H9 (cell line): Measurements from ENCODE around the gene MGMT. TPM values are rescaled to one million over a fixed set of nuclear protein-coding genes. Genes with fewer than 3 reads are reported as not detected.

Experiments used
- DNase-seq: peaks from one replicate; pipeline ENCODE4 v3.0.0-alpha.2; 2017
- H2AFZ ChIP-seq: one replicate; pipeline ENCODE4 v1.6.1; 2013; ENCODE audit warnings: mild to moderate bottlenecking, low read length, control low read depth, moderate library complexity
- H2AK5ac ChIP-seq: 2 replicates; pipeline ENCODE4 v1.6.1; 2013; ENCODE audit warnings: low read length, control low read depth, mixed read lengths; ENCODE audit not compliant: insufficient read length
- H2BK120ac ChIP-seq: one replicate; pipeline ENCODE4 v1.6.1; 2013; ENCODE audit warnings: low read depth, mild to moderate bottlenecking, low read length, control low read depth, inconsistent platforms; ENCODE audit not compliant: poor library complexity, severe bottlenecking
- H2BK12ac ChIP-seq: 2 replicates; pipeline ENCODE4 v1.6.1; 2013; ENCODE audit warnings: low read length, control low read depth, mixed read lengths, low read depth; ENCODE audit not compliant: insufficient read length
- H2BK15ac ChIP-seq: 2 replicates; pipeline ENCODE4 v1.6.1; 2013; ENCODE audit warnings: low read depth, low read length, control low read depth
- H2BK20ac ChIP-seq: one replicate; pipeline ENCODE4 v1.6.1; 2013; ENCODE audit warnings: low read depth, mild to moderate bottlenecking, low read length, control low read depth, inconsistent platforms; ENCODE audit not compliant: poor library complexity, severe bottlenecking
- H2BK5ac ChIP-seq: 2 replicates; pipeline ENCODE4 v1.6.1; 2013; ENCODE audit warnings: low read length, control low read depth, mixed read lengths; ENCODE audit not compliant: insufficient read length
- H3K14ac ChIP-seq: 2 replicates; pipeline ENCODE4 v1.6.1; 2013; ENCODE audit warnings: low read length, control low read depth; ENCODE audit not compliant: insufficient read depth
- H3K18ac ChIP-seq: 2 replicates; pipeline ENCODE4 v1.6.1; 2013; ENCODE audit warnings: low read depth, mild to moderate bottlenecking, mixed read lengths, low read length, control low read depth; ENCODE audit not compliant: insufficient read length
- H3K23ac ChIP-seq: 2 replicates; pipeline ENCODE4 v1.6.1; 2013; ENCODE audit warnings: low read length, control low read depth, mixed read lengths, low read depth; ENCODE audit not compliant: insufficient read length
- H3K23me2 ChIP-seq: 2 replicates; pipeline ENCODE4 v1.6.1; 2013; ENCODE audit warnings: low read depth, mild to moderate bottlenecking, mixed read lengths, low read length, control low read depth; ENCODE audit not compliant: insufficient read length, poor library complexity, severe bottlenecking
- H3K27ac ChIP-seq: 2 replicates; pipeline ENCODE4 v1.5.1; 2013; ENCODE audit warnings: low read length, control low read depth, mixed read lengths, low read depth; ENCODE audit not compliant: insufficient read length
- H3K27me3 ChIP-seq: 2 replicates; pipeline ENCODE4 v1.6.1; 2013; ENCODE audit warnings: low read length, control low read depth, inconsistent platforms; ENCODE audit not compliant: insufficient read depth
- H3K4ac ChIP-seq: 2 replicates; pipeline ENCODE4 v1.6.1; 2013; ENCODE audit warnings: low read depth, mild to moderate bottlenecking, control low read depth, inconsistent platforms, low read length, moderate library complexity
- H3K4me1 ChIP-seq: 2 replicates; pipeline ENCODE4 v1.6.1; 2013; ENCODE audit warnings: low read length, control low read depth, inconsistent platforms; ENCODE audit not compliant: insufficient read depth
- H3K4me2 ChIP-seq: 2 replicates; pipeline ENCODE4 v1.6.1; 2013; ENCODE audit warnings: low read length, control low read depth, mixed read lengths; ENCODE audit not compliant: insufficient read length, insufficient read depth
- H3K56ac ChIP-seq: 2 replicates; pipeline ENCODE4 v1.6.1; 2013; ENCODE audit warnings: low read depth, mild to moderate bottlenecking, mixed read lengths, low read length, control low read depth; ENCODE audit not compliant: insufficient read length
- H3K79me1 ChIP-seq: 2 replicates; pipeline ENCODE4 v1.6.1; 2013; ENCODE audit warnings: low read depth, mild to moderate bottlenecking, moderate library complexity, low read length, control low read depth, inconsistent platforms; ENCODE audit not compliant: insufficient read depth, poor library complexity, severe bottlenecking
- H3K79me2 ChIP-seq: 2 replicates; pipeline ENCODE4 v1.6.1; 2013; ENCODE audit warnings: low read length, control low read depth, inconsistent platforms; ENCODE audit not compliant: insufficient read depth
- H3K9ac ChIP-seq: 2 replicates; pipeline ENCODE4 v1.6.1; 2013; ENCODE audit warnings: low read length, control low read depth, mixed read lengths; ENCODE audit not compliant: insufficient read length; ENCODE audit errors: extremely low read depth
- H3K9me3 ChIP-seq: one replicate; pipeline ENCODE4 v1.6.1; 2013; ENCODE audit warnings: low read depth, low read length, inconsistent platforms; ENCODE audit not compliant: control insufficient read depth
- H3T11ph ChIP-seq: one replicate; pipeline ENCODE4 v1.6.1; 2013; ENCODE audit warnings: mild to moderate bottlenecking, low read length, control low read depth, inconsistent platforms
- H4K20me1 ChIP-seq: one replicate; pipeline ENCODE4 v1.6.1; 2013; ENCODE audit not compliant: control insufficient read depth, insufficient read length, insufficient read depth
- H4K5ac ChIP-seq: 2 replicates; pipeline ENCODE4 v1.6.1; 2013; ENCODE audit warnings: low read depth, mild to moderate bottlenecking, mixed read lengths, low read length, control low read depth; ENCODE audit not compliant: insufficient read length
- H4K8ac ChIP-seq: replicated peaks from 2 replicates; pipeline ENCODE4 v1.6.1; 2013; ENCODE audit warnings: low read length, control low read depth, mixed read lengths, low read depth; ENCODE audit not compliant: insufficient read length
- H4K91ac ChIP-seq: 2 replicates; pipeline ENCODE4 v1.6.1; 2013; ENCODE audit warnings: low read depth, mild to moderate bottlenecking, moderate library complexity, mixed read lengths, low read length, control low read depth; ENCODE audit not compliant: insufficient read length
- H3K27ac Mint-ChIP-seq, 3 experiments: 2 replicates in 2 of 3; 3 replicates in 1 of 3; pipeline ENCODE4 v1.8.0; 2020 to 2021; ENCODE audit warnings: mixed read lengths in 3 of 3, mild to moderate bottlenecking in 1 of 3, moderate library complexity in 1 of 3
- H3K27me3 Mint-ChIP-seq: 2 replicates; pipeline ENCODE4 v1.8.0; 2021; ENCODE audit warnings: low read depth, mild to moderate bottlenecking, moderate library complexity, mixed read lengths
- H3K36me3 Mint-ChIP-seq, 3 experiments: 2 replicates in 2 of 3; 3 replicates in 1 of 3; pipeline ENCODE4 v1.8.0; 2020 to 2021; ENCODE audit warnings: low read depth in 3 of 3, mixed read lengths in 3 of 3; ENCODE audit not compliant: insufficient read depth in 1 of 3
- H3K4me1 Mint-ChIP-seq, 2 experiments: 2 replicates each; pipeline ENCODE4 v1.8.0; 2020; ENCODE audit warnings: mixed read lengths in 2 of 2
- H3K4me3 Mint-ChIP-seq, 2 experiments: 2 replicates in 1 of 2; 3 replicates in 1 of 2; pipeline ENCODE4 v1.8.0; 2020 to 2021; ENCODE audit warnings: mild to moderate bottlenecking in 2 of 2, mixed read lengths in 2 of 2, moderate library complexity in 1 of 2
- H3K9me3 Mint-ChIP-seq, 2 experiments: 2 replicates in 1 of 2; 3 replicates in 1 of 2; pipeline ENCODE4 v1.8.0; 2020; ENCODE audit warnings: mild to moderate bottlenecking in 2 of 2, mixed read lengths in 2 of 2, moderate library complexity in 1 of 2
- CTCF ChIP-seq: fragments of 200-600 bp; sonication (generic); conservative IDR thresholded peaks from 3 replicates; pipeline ENCODE4 v1.8.0; 2021; ENCODE audit warnings: antibody characterized with exemption, mild to moderate bottlenecking
- whole genome bisulfite sequencing: extraction: QIAGEN DNeasy Blood & Tissue Kit; methylation state at CpG from one replicate; pipeline ENCODE4 v1.1.7; 2013; ENCODE audit warnings: missing lambda C conversion rate, low lambda C conversion rate, mixed read lengths; ENCODE audit not compliant: insufficient read length; ENCODE audit errors: extremely low coverage; 5-methylcytosine and 5-hydroxymethylcytosine counted together
- total RNA-seq: library from RNA; stranded (reverse); gene quantifications from 2 replicates; pipeline ENCODE4 v1.2.1, GENCODE V29; 2021

Gene MGMT
- total RNA-seq, 1 experiment from 2014 or later: 18.4 TPM

DNA sequence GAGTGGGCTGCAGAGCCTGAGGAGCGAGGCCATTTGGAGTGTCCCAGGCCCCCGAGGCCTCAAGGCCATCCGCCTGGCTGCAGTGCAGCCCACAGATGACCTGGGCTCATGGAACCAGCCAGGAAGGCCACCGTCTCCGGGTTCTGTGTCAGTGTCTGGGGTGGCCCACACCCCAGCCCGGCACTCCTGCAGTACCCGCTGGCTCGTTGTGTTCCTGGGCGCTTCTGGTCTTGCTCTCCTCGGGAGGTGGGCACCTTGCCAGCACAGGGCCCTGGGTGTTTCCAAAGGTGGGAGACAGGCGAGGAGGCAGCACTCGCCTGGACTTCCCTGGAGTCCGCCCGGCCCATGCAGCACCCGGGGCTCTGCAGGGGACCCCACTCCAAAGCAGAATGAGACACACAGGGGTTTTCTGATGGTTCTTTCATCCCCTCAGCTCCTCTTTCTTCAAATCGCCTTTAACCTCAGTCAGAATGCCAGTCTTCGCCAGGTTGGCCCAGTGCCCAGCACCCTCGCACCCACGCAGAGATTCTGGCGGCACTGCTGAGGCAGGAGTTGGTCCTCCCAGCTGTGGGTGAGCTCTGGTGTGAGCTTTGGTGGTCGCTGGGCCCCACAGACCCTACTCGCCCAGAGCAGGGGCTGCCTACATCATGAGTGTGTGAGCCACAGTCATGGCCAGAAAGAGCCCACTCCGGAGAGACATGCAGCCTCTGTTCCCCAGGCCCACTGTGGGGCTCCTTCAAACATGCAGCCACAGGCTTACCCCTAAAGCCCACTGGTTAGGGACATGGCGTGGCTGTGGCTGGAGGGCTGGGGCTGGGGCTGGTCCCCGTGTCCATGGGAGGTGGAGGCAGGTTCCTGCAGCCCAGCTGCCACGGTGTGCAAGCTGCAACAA, 341.3 kb downstream of the MGMT start:
- Histone ChIP-seq H3K14ac (no peak overlapping the region), H2BK20ac (no peak overlapping the region), H2BK12ac (no peak overlapping the region), H4K91ac (no peak overlapping the region), H2BK120ac (no peak overlapping the region), H3T11ph (no peak overlapping the region), H3K27me3 (no peaks in the 10 kb centered on the region), H2BK5ac (no peak overlapping the region), H3K23me2 (no peaks in the 10 kb centered on the region), H3K79me1 (no peaks in the 10 kb centered on the region), H2AFZ (no peak overlapping the region), H3K4me2 (no peak overlapping the region), H3K9ac (no peak overlapping the region), H3K56ac (no peak overlapping the region), H3K18ac (no peak overlapping the region), H4K20me1 (no peaks in the 10 kb centered on the region), H3K9me3 (peaks cover 5% of the 10 kb centered on the region), H3K4me1 (no peaks in the 10 kb centered on the region), H3K27ac (no peak overlapping the region), H2AK5ac (no peak overlapping the region), H3K23ac (no peak overlapping the region), H4K8ac (no peak overlapping the region), H3K4ac (no peak overlapping the region), H3K79me2 (no peaks in the 10 kb centered on the region), H2BK15ac (no peak overlapping the region), H4K5ac (no peak overlapping the region)
- H3K27ac Mint-ChIP-seq: peak overlapping the region in 1 of 3 experiments; percentile 36; a peak in 1 of 7 replicates
- no peak for TF ChIP-seq CTCF
- H3K27me3 Mint-ChIP-seq: peaks cover 10% of the 10 kb centered on the region
- H3K4me1 Mint-ChIP-seq: no peaks in the 10 kb centered on the region
- DNase-seq: no peak
- WGBS: no CpG with 5 or more reads among the region's 26 CpGs
- peaks cover 4 to 19% (median 7%) of the 10 kb centered on the region in 3 experiments; a peak in 5 of 7 replicates for H3K36me3 Mint-ChIP-seq
- peaks cover 22 to 27% of the 10 kb centered on the region in 2 experiments for H3K9me3 Mint-ChIP-seq
- no peak overlapping the region for H3K4me3 Mint-ChIP-seq
